Fibroblast of lung (primary cell): ENCODE data around the gene FGF16.

Experiments
- CTCF ChIP-seq, 2 donors: IDR thresholded peaks in 1 of 2; conservative IDR thresholded peaks in 1 of 2; 1 replicate in 1 of 2; 2 replicates in 1 of 2; pipeline ENCODE4 v1.5.1; 2011 to 2012; ENCODE audit warnings: low read length in 2 of 2, control low read depth in 1 of 2, inconsistent platforms in 1 of 2, low read depth in 1 of 2, mild to moderate bottlenecking in 1 of 2
- EZH2 ChIP-seq: IDR thresholded peaks from 2 replicates; pipeline ENCODE4 v1.5.1; 2012; ENCODE audit warnings: low read length, control low read depth, mild to moderate bottlenecking; ENCODE audit errors: missing control alignments

GRCh38 chrX:77431227-77431626, 16.0 kb upstream of the FGF16 start:
- peak; percentile 21 to 46 for TF ChIP-seq CTCF (conservative IDR thresholded peaks at IDR 0.05 in 1 of 2, IDR thresholded peaks at IDR 0.05 in 1 of 2; ENCODE audit: low read depth in 1 of 2, low read length in 2 of 2)
- TF ChIP-seq EZH2, result no peak
